IPS-18c (cell line): ENCODE results near the gene STARD3.
"Not testable (repeated sequence)": the region's sequence is repeated elsewhere in the genome, so short reads cannot be mapped to it uniquely, and the experiment has no call there.

Experiments used
- H3K4me3 ChIP-seq: 2 replicates; pipeline ENCODE4 v1.7.0; 2013; ENCODE audit warnings: low read depth, mild to moderate bottlenecking, low read length, moderate library complexity; ENCODE audit not compliant: insufficient read depth
- H3K9me3 ChIP-seq: one replicate; pipeline ENCODE4 v1.6.1; 2013; ENCODE audit warnings: mild to moderate bottlenecking, low read length, moderate library complexity; ENCODE audit not compliant: control insufficient read depth, insufficient read depth

Gene STARD3

GRCh38 chr17:39636927-39637736, at the start of gene STARD3:
Gene STARD3 (plus strand): TSS chr17:39637144. CDS start chr17:39653532, 16,388 bp downstream.
- H3K9me3 ChIP-seq = no peaks in the 10 kb centered on the region
- peak within 1 kb of the TSS; percentile 94 for H3K4me3 ChIP-seq

- H3K9me3 ChIP-seq = not testable (repeated sequence)
Measured at GRCh38 chr17:39590180-39590579, 46.8 kb upstream of the STARD3 start.

GRCh38 chr17:39591958-39592954, 44.7 kb upstream of the STARD3 start:
- Histone ChIP-seq H3K9me3 (peaks cover 2% of the 10 kb centered on the region), H3K4me3 (peak overlapping the region; percentile 28; the same call in 1 of the 2 replicates)

More at GRCh38 chr17:39590180-39590579, 46.8 kb upstream of the STARD3 start:
- not testable (repeated sequence) for H3K4me3 ChIP-seq

GRCh38 chr17:39593371-39593770, 43.6 kb upstream of the STARD3 start:
- H3K4me3 ChIP-seq = no peak overlapping the region

GRCh38 chr17:39595294-39595693, 41.6 kb upstream of the STARD3 start:
- peaks cover 4% of the 10 kb centered on the region for H3K9me3 ChIP-seq
- H3K4me3 ChIP-seq = no peak overlapping the region

More at GRCh38 chr17:39593371-39593770, 43.6 kb upstream of the STARD3 start:
- H3K9me3 ChIP-seq = peaks cover 2% of the 10 kb centered on the region

GRCh38 chr17:39595928-39596510, 40.9 kb upstream of the STARD3 start:
- peaks cover 8% of the 10 kb centered on the region for H3K9me3 ChIP-seq
- H3K4me3 ChIP-seq = peak overlapping the region; percentile 4; the same call in 1 of the 2 replicates

GRCh38 chr17:39596543-39597267, 40.2 kb upstream of the STARD3 start:
- peak overlapping the region; percentile 4; the same call in 1 of the 2 replicates for H3K4me3 ChIP-seq
- peaks cover 8% of the 10 kb centered on the region for H3K9me3 ChIP-seq

GRCh38 chr17:39597372-39598046, 39.4 kb upstream of the STARD3 start:
- H3K4me3 ChIP-seq = no peak overlapping the region

GRCh38 chr17:39598047-39598481, 38.9 kb upstream of the STARD3 start:
- H3K4me3 ChIP-seq = no peak overlapping the region
- H3K9me3 ChIP-seq = peaks cover 8% of the 10 kb centered on the region

More at GRCh38 chr17:39597372-39598046, 39.4 kb upstream of the STARD3 start:
- peaks cover 8% of the 10 kb centered on the region for H3K9me3 ChIP-seq

GRCh38 chr17:39598630-39599003, 38.3 kb upstream of the STARD3 start:
- H3K9me3 ChIP-seq = peaks cover 8% of the 10 kb centered on the region

GRCh38 chr17:39599004-39599664, 37.8 kb upstream of the STARD3 start:
- peak overlapping the region; percentile 28 for H3K4me3 ChIP-seq

More at GRCh38 chr17:39598630-39599003, 38.3 kb upstream of the STARD3 start:
- no peak overlapping the region for H3K4me3 ChIP-seq

GRCh38 chr17:39599665-39600231, 37.2 kb upstream of the STARD3 start:
- Histone ChIP-seq H3K4me3 (peak overlapping the region; percentile 28), H3K9me3 (peaks cover 8% of the 10 kb centered on the region)

More at GRCh38 chr17:39599004-39599664, 37.8 kb upstream of the STARD3 start:
- peaks cover 8% of the 10 kb centered on the region for H3K9me3 ChIP-seq

GRCh38 chr17:39600288-39600996, 36.5 kb upstream of the STARD3 start:
- peaks cover 8% of the 10 kb centered on the region for H3K9me3 ChIP-seq
- H3K4me3 ChIP-seq = no peak overlapping the region; the same call in 1 of the 2 replicates

- Histone ChIP-seq H3K4me3 (no peak overlapping the region; the same call in none of the 2 replicates), H3K9me3 (peaks cover 6% of the 10 kb centered on the region)
Measured at GRCh38 chr17:39600997-39601597, 35.8 kb upstream of the STARD3 start.
